HepG2 (cell line): ENCODE measurements around the gene RPL11. TPM values are rescaled to one million over a fixed set of nuclear protein-coding genes. Genes with fewer than 3 reads are reported as not detected.
A peak's percentile ranks its signal among the peaks of the same experiment; 100 is the strongest.

Source experiments
- FOXJ3 ChIP-seq: sonication (generic); formaldehyde crosslinking; IDR thresholded peaks from 2 replicates; pipeline ENCODE4 v1.4.0; 2020; ENCODE audit warnings: missing genetic modification reagents, mild to moderate bottlenecking, borderline replicate concordance
- KLF13 ChIP-seq: sonication (generic); formaldehyde crosslinking; IDR thresholded peaks from 2 replicates; pipeline ENCODE4 v1.4.0; 2020; ENCODE audit warnings: mild to moderate bottlenecking, missing genetic modification reagents
- NCOA1 ChIP-seq: sonication (generic); formaldehyde crosslinking; IDR thresholded peaks from 2 replicates; pipeline ENCODE4 v1.9.0; 2021; ENCODE audit warnings: missing genetic modification reagents
- NFAT5 ChIP-seq: sonication (generic); formaldehyde crosslinking; IDR thresholded peaks from 2 replicates; pipeline ENCODE4 v1.4.0; 2020; ENCODE audit warnings: missing genetic modification reagents
- RBM22 ChIP-seq: fragments of 200-400 bp; formaldehyde crosslinking; optimal IDR thresholded peaks from 2 replicates; pipeline ENCODE3; 2017; ENCODE audit warnings: mild to moderate bottlenecking, low read length, moderate library complexity
- REPIN1 ChIP-seq: sonication (generic); formaldehyde crosslinking; IDR thresholded peaks from 2 replicates; pipeline ENCODE4 v1.8.0; 2022; ENCODE audit warnings: missing genetic modification reagents, low read depth, mild to moderate bottlenecking, borderline replicate concordance
- RXRB ChIP-seq: IDR thresholded peaks from 2 replicates; pipeline ENCODE4 v1.6.1; 2016; ENCODE audit warnings: borderline replicate concordance, missing genetic modification reagents, missing compliant biosample characterization
- SATB2 ChIP-seq: sonication (generic); formaldehyde crosslinking; IDR thresholded peaks from 2 replicates; pipeline ENCODE4 v1.5.0; 2020; ENCODE audit warnings: missing genetic modification reagents
- SMARCE1 ChIP-seq: fragments of 450-650 bp; IDR thresholded peaks from 2 replicates; pipeline ENCODE4 v1.6.1; 2017; ENCODE audit warnings: borderline replicate concordance
- SP2 ChIP-seq: sonication (generic); formaldehyde crosslinking; IDR thresholded peaks from 2 replicates; pipeline ENCODE4 v1.5.1; 2020; ENCODE audit warnings: mild to moderate bottlenecking, missing genetic modification reagents
- SYNCRIP ChIP-seq: fragments of 200-400 bp; formaldehyde crosslinking; IDR thresholded peaks from 2 replicates; pipeline ENCODE4 v1.6.1; 2018; ENCODE audit warnings: mild to moderate bottlenecking, low read depth, low read length; ENCODE audit not compliant: insufficient read depth
- ZC3H4 ChIP-seq: sonication (generic); formaldehyde crosslinking; IDR thresholded peaks from 2 replicates; pipeline ENCODE4 v1.4.0; 2020; ENCODE audit warnings: missing genetic modification reagents, borderline replicate concordance
- ZFP36 ChIP-seq: fragments of 150-350 bp; IDR thresholded peaks from 2 replicates; pipeline ENCODE4 v1.6.1; 2018; ENCODE audit warnings: borderline replicate concordance, low read length, low read depth; ENCODE audit not compliant: partially characterized antibody
- ZFP41 ChIP-seq: sonication (generic); formaldehyde crosslinking; IDR thresholded peaks from 2 replicates; pipeline ENCODE4 v1.4.0; 2020; ENCODE audit warnings: mild to moderate bottlenecking, missing genetic modification reagents, borderline replicate concordance
- ZHX2 ChIP-seq, 2 experiments: sonication (generic) in 1 of 2; formaldehyde crosslinking in 1 of 2; IDR thresholded peaks; 2 replicates each; pipeline versions ENCODE4 v1.6.1 to v1.9.0; 2014 to 2022; ENCODE audit warnings: antibody characterized with exemption in 1 of 2, borderline replicate concordance in 1 of 2, inconsistent platforms in 1 of 2, low read depth in 1 of 2, missing genetic modification reagents in 1 of 2
- ZNF335 ChIP-seq: sonication (generic); formaldehyde crosslinking; IDR thresholded peaks from 2 replicates; pipeline ENCODE4 v1.4.0; 2020; ENCODE audit warnings: missing genetic modification reagents
- ZNF781 ChIP-seq: sonication (generic); formaldehyde crosslinking; IDR thresholded peaks from 2 replicates; pipeline ENCODE4 v1.5.1; 2020; ENCODE audit warnings: borderline replicate concordance, mild to moderate bottlenecking, missing genetic modification reagents; ENCODE audit errors: not compliant biosample characterization
- polyA plus RNA-seq, 8 experiments: library from polyadenylated mRNA; depleted of rRNA in 3 of 8; stranded (reverse) in 7 of 8; unstranded in 1 of 8; fragments of >200 nt; fragmentation: Illumina TruSeq in 4 of 8; extraction: Trizol in 4 of 8; gene quantifications; 2 replicates each; pipeline versions ENCODE4 v1.2.1 to v1.2.3, GENCODE V29; 2011 to 2016; ENCODE audit warnings: low read depth in 4 of 8, missing spikeins in 1 of 8, mixed read lengths in 1 of 8; ENCODE audit not compliant: insufficient read depth in 1 of 8
- total RNA-seq, 5 experiments: library from RNA; depleted of rRNA; stranded (reverse); fragments of >200 nt; fragmentation: Illumina TruSeq; extraction: Trizol; gene quantifications; 2 replicates each; pipeline ENCODE4 v1.2.3, GENCODE V29; 2016; ENCODE audit warnings: low read depth in 1 of 5

The RPL11 gene
- total and polyA plus RNA-seq, 2 of the 13 experiments (the other 11 are each of a cell fraction or from before 2014, with no cell fraction given) = 1,682 to 2,010 TPM

GRCh38 chr1:23691499-23692307 lies at the start of gene RPL11 (continued):
- TF ChIP-seq ZHX2 (IDR thresholded peaks at IDR 0.05; ENCODE audit: low read depth) = no peak; the same call in 1 of the 2 replicates
- 0 out of 2 replicates have a peak, but pooled peaks have one; percentile 28 for TF ChIP-seq ZHX2 (CRISPR knock-in tag; IDR thresholded peaks at IDR 0.05; ENCODE audit: borderline replicate concordance)
- TF ChIP-seq KLF13 (CRISPR knock-in tag) = no peak
- TF ChIP-seq NCOA1 (CRISPR knock-in tag) = no peak
- TF ChIP-seq RBM22 = peak; percentile 31
- TF ChIP-seq REPIN1 = peak; percentile 70; the same call in 1 of the 2 replicates
- TF ChIP-seq RXRB = 0 out of 2 replicates have a peak, but pooled peaks have one; percentile 20
- no peak for TF ChIP-seq SMARCE1
- peak; percentile 78; the same call in 1 of the 2 replicates for TF ChIP-seq ZNF335 (CRISPR knock-in tag)
- no peak for TF ChIP-seq SYNCRIP
- no peak for TF ChIP-seq ZC3H4 (CRISPR knock-in tag)
- TF ChIP-seq SATB2 (CRISPR knock-in tag) = no peak
- peak; percentile 43; the same call in 1 of the 2 replicates for TF ChIP-seq ZFP41
- peak; percentile 77 for TF ChIP-seq SP2 (CRISPR knock-in tag)
- TF ChIP-seq ZFP36 = no peak
- TF ChIP-seq FOXJ3 (CRISPR knock-in tag) = no peak
- TF ChIP-seq NFAT5 (CRISPR knock-in tag) = no peak
- TF ChIP-seq ZNF781 = peak; percentile 86
